Fibroblast of the aortic adventitia (primary cell): Measurements from ENCODE around the gene BLID. TPM values are rescaled to one million over a fixed set of nuclear protein-coding genes. Genes with fewer than 3 reads are reported as not detected.

ENCODE experiments used
- DNase-seq: peaks from one replicate; pipeline ENCODE4 v3.0.0-alpha.2; 2010; ENCODE audit warnings: low read depth
- H3K4me3 ChIP-seq: 2 replicates; pipeline ENCODE4 v1.5.1; 2011; ENCODE audit warnings: low read depth, mild to moderate bottlenecking, control low read depth, low read length, moderate library complexity
- total RNA-seq: library from RNA; depleted of rRNA; stranded (reverse); fragments of >200 nt; gene quantifications from 2 replicates; pipeline ENCODE4 v1.2.3, GENCODE V29; 2012; ENCODE audit warnings: low replicate concordance
- TF ChIP-seq, protein P1 (sequence below): IDR thresholded peaks from 2 replicates; pipeline ENCODE4 v1.5.1; 2011; ENCODE audit warnings: mild to moderate bottlenecking, low read length, control low read depth, inconsistent platforms; ENCODE audit not compliant: insufficient read depth

BLID gene
- total RNA-seq, 1 donor: 30.6 TPM

- DNase-seq: peak; percentile 70
- TF ChIP-seq, protein P1, sequence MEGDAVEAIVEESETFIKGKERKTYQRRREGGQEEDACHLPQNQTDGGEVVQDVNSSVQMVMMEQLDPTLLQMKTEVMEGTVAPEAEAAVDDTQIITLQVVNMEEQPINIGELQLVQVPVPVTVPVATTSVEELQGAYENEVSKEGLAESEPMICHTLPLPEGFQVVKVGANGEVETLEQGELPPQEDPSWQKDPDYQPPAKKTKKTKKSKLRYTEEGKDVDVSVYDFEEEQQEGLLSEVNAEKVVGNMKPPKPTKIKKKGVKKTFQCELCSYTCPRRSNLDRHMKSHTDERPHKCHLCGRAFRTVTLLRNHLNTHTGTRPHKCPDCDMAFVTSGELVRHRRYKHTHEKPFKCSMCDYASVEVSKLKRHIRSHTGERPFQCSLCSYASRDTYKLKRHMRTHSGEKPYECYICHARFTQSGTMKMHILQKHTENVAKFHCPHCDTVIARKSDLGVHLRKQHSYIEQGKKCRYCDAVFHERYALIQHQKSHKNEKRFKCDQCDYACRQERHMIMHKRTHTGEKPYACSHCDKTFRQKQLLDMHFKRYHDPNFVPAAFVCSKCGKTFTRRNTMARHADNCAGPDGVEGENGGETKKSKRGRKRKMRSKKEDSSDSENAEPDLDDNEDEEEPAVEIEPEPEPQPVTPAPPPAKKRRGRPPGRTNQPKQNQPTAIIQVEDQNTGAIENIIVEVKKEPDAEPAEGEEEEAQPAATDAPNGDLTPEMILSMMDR: no peak
- no peak overlapping the region for H3K4me3 ChIP-seq
Measured at GRCh38 chr11:122113836-122114825, 1.9 kb downstream of the BLID start.

DNA sequence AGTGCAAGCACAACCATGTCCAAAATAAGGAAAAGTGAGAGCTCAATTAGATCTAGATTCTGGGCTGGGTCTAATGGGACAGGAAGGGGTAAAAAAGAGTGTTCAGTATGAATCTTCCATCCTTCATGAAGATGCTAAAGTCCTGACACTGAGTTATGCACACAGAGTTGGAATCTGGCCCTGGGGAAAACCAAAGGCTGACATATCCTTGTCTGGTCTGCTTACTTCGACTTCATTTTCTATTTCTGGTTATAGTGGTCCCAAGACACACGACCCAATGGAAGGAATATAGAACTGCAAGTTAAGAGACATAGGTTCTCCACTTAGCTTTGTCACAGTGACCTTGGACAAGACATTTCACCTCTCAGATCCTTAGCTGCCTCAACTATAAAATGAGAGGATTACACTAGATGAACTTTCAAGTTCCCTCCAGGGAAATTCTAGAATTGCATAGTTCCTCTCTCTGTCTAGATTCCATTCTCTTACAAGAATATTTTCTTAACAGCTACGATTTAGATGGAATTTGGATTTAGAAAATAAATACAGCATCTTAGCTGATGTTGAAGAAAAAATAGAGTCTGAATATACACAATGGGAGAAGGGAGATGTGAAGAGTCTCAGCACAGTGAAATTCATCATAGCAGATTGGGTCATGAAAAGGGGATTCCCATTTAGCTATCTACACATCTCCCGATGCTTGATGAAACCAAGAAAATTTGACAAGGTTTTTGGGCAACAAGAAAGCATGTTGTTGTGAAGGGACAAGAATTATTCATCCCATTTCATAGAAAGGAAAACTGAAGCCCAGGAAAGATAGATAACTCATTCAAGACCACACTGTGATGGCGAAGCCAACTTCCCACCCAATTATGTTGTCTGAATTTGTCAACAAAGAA, 3.3 kb downstream of the BLID start:
- DNase-seq: no peak
- TF ChIP-seq, protein P1: no peak

GRCh38 chr11:122109932-122110331, 6.1 kb downstream of the BLID start:
- no peak for DNase-seq
- no peak overlapping the region for H3K4me3 ChIP-seq
- TF ChIP-seq, protein P1: no peak

More for the DNA sequence above, 3.3 kb downstream of the BLID start:
- H3K4me3 ChIP-seq: no peak overlapping the region

DNA sequence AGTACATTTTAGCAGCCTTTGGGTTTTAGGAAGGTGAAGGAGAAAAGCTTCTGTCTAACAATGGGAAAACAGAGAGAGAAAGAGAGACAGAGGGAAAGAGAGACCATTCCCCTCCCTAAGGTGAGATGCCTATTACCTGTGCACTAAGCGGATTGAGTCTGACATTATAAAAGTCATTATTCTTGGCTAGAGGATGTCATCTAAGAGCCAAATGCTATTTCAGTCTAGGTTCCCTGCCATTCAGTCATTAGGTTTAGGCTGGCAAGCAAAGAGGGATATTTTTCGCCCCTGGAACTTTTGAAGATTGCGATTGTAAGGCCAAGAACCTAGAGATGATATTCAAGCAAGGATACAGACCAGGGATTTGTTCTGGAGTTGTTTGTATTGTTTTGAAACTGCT, 7.2 kb downstream of the BLID start:
- TF ChIP-seq, protein P1: no peak
- no peak for DNase-seq
- H3K4me3 ChIP-seq: no peak overlapping the region

DNA sequence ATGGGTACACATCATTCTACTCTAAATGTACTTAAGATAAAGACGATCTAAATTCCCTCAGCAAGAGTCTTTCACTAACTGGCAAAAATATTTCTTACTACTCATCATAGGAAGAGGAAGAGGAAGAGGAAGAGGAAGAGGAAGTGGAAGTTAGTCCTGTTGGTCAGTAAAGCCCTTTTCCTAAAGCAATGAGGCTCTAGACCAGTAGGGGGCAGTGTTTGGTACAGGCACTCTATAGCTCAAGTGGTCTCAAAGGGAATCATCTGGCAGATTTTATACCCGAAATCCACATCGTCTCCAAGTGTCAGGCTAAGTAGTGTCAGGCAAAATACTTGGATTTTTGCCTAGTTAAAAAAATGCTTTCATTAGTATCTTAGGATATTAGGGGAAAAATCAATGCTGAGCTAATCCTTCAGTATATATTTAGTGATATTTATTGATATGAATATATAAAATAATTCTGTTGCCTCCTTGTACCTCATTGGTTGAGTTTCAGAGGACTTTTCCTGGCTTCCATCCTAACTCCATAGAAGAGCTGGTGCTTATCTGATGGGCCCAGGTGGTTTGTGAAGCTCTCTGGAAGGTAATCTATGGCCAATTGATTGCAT, 7.7 kb downstream of the BLID start:
- DNase-seq: peak; percentile 73
- H3K4me3 ChIP-seq: no peak overlapping the region
- TF ChIP-seq, protein P1: peak; percentile 76

DNA sequence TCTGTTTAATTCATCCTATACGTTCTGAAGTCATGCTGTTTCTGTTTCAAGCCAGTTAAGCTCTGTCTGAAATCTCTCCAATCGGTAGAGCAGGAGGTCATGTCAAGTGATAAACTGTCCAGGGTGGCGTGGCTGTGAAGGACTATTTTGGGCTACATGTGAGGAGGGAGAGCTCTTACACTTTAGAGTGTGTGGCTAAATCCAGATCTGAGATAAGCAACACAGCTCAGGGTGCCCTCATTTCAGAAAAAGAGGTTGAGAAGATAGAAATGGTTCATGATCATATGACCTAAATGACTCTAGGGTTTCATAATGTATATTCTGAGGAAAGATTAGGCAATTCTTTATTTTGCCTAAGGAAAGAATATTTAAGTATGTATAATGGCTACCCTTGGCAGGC, 8.4 kb downstream of the BLID start:
- no peak overlapping the region for H3K4me3 ChIP-seq
- TF ChIP-seq, protein P1: no peak
- DNase-seq: no peak
